ENCODE measurements around the gene SH3RF1.

DNA sequence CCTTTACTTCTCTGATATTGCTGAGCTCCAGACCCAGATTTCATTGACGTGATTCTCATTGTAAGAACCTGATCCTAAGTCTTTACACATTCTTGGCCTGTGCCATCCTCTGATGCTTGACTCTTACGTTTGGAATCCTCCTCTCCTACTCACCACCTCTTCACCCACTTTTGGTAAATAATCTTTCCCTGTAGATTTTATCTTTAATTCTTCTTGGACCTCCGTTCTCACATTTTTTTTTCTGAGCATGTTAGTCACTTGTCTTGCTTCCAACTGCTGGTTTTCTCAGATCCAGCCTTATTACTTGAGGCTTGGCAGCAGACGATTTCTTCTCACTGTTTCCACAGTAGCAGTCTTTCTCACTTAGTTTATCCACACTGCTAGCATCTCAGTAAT is 12.4 kb upstream of the SH3RF1 start:
- TF ChIP-seq YBX1 (IDR thresholded peaks at IDR 0.05) (no peak), SPI1 (IDR thresholded peaks at IDR 0.05; ENCODE audit: borderline replicate concordance, insufficient read depth, low read depth, low read length) (no peak), CBFB (IDR thresholded peaks at IDR 0.05; ENCODE audit: low read depth) (no peak), RELA (IDR thresholded peaks at IDR 0.05; ENCODE audit: borderline replicate concordance, partially characterized antibody) (no peak), BHLHE40 (IDR thresholded peaks at IDR 0.05; ENCODE audit: borderline replicate concordance in 1 of 2, low read depth in 2 of 2, low read length in 1 of 2) (no peak), CTCF (IDR thresholded peaks at IDR 0.05 in 2 of 3, conservative IDR thresholded peaks at IDR 0.05 in 1 of 3; ENCODE audit: control insufficient read depth in 2 of 3, extremely low read depth in 1 of 3, insufficient read depth in 1 of 3, low read depth in 3 of 3, low read length in 3 of 3) (no peak), POLR2A (IDR thresholded peaks at IDR 0.05; ENCODE audit: low read depth, low read length) (no peak), FOS (IDR thresholded peaks at IDR 0.05; ENCODE audit: borderline replicate concordance, extremely low read depth, insufficient read length) (no peak), HDAC2 (IDR thresholded peaks at IDR 0.05) (no peak)
- TF ChIP-seq, protein P1, sequence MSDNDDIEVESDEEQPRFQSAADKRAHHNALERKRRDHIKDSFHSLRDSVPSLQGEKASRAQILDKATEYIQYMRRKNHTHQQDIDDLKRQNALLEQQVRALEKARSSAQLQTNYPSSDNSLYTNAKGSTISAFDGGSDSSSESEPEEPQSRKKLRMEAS (IDR thresholded peaks at IDR 0.05; ENCODE audit: low read depth, low read length), result no peak

All from GM12878 (cell line).